OCI-LY3 (cell line): Measurements from ENCODE around the gene POLK.

Experiments used
- H2AFZ ChIP-seq: fragments of 200-600, 300-600 bp; shearing (Covaris generic); 2 replicates; pipeline ENCODE4 v1.6.0; 2014; ENCODE audit warnings: antibody characterized with exemption, low read depth, low read length
- H3K27ac ChIP-seq: fragments of 200-600, 300-600 bp; sonication (generic); 2 replicates; pipeline ENCODE4 v1.5.1; 2014; ENCODE audit warnings: mild to moderate bottlenecking, low read length, moderate library complexity, mixed read lengths
- H3K27me3 ChIP-seq: fragments of 200-600, 300-600 bp; sonication (generic); 2 replicates; pipeline ENCODE4 v1.6.1; 2014; ENCODE audit warnings: low read depth, low read length, mixed read lengths
- H3K36me3 ChIP-seq: fragments of 200-600, 300-600 bp; sonication (generic); replicated peaks from 2 replicates; pipeline ENCODE3; 2014; ENCODE audit warnings: low read depth, low read length, mixed read lengths
- H3K4me1 ChIP-seq: fragments of 300-600, 200-600 bp; sonication (generic); 2 replicates; pipeline ENCODE4 v1.6.1; 2014; ENCODE audit warnings: low read length, mixed read lengths
- H3K4me2 ChIP-seq: fragments of 200-600, 300-600 bp; sonication (generic); 2 replicates; pipeline ENCODE4 v1.6.1; 2014; ENCODE audit warnings: low read length, mixed read lengths
- H3K4me3 ChIP-seq: fragments of 300-600, 200-600 bp; sonication (generic); 2 replicates; pipeline ENCODE4 v1.5.1; 2014; ENCODE audit warnings: antibody characterized with exemption, mild to moderate bottlenecking, low read length, moderate library complexity
- H3K79me2 ChIP-seq: fragments of 300-600, 200-600 bp; shearing (Covaris generic); 2 replicates; pipeline ENCODE4 v1.6.1; 2014; ENCODE audit warnings: mild to moderate bottlenecking, low read length, mixed read lengths
- H3K9ac ChIP-seq: fragments of 300-600, 200-600 bp; shearing (Covaris generic); 2 replicates; pipeline ENCODE4 v1.6.0; 2014; ENCODE audit warnings: mild to moderate bottlenecking, low read length, moderate library complexity
- H3K9me3 ChIP-seq: fragments of 200-600, 300-600 bp; shearing (Covaris generic); 2 replicates; pipeline ENCODE4 v1.6.1; 2014; ENCODE audit warnings: low read length, mixed read lengths; ENCODE audit not compliant: insufficient read depth
- H4K20me1 ChIP-seq: fragments of 200-600, 300-600 bp; sonication (generic); 2 replicates; pipeline ENCODE4 v1.6.1; 2016; ENCODE audit warnings: low read length, mixed read lengths; ENCODE audit not compliant: insufficient read depth
- CTCF ChIP-seq: fragments of 200-600, 300-600 bp; sonication (generic); IDR thresholded peaks from 2 replicates; pipeline ENCODE4 v1.5.1; 2014; ENCODE audit warnings: antibody characterized with exemption, low read length, low read depth
- EZH2phosphoT487 ChIP-seq: fragments of 200-600 bp; shearing (Covaris generic); IDR thresholded peaks from 2 replicates; pipeline ENCODE4 v1.6.1; 2018; ENCODE audit warnings: antibody characterized with exemption, mixed run types, low read depth

The POLK gene

GRCh38 chr5:75617736-75618352 is 106.2 kb downstream of the POLK start:
- Histone ChIP-seq H3K36me3 (no peaks in the 10 kb centered on the region), H2AFZ (no peak overlapping the region), H3K4me3 (no peak overlapping the region), H4K20me1 (no peaks in the 10 kb centered on the region), H3K4me2 (no peak overlapping the region), H3K9me3 (no peaks in the 10 kb centered on the region), H3K27me3 (no peaks in the 10 kb centered on the region), H3K79me2 (no peaks in the 10 kb centered on the region), H3K9ac (no peak overlapping the region), H3K4me1 (peaks cover 31% of the 10 kb centered on the region), H3K27ac (no peak overlapping the region)
- TF ChIP-seq CTCF (no peak), EZH2phosphoT487 (no peak)

- Histone ChIP-seq H2AFZ (no peak overlapping the region), H3K9ac (no peak overlapping the region), H3K27ac (no peak overlapping the region), H3K27me3 (no peaks in the 10 kb centered on the region), H3K4me3 (no peak overlapping the region), H3K9me3 (no peaks in the 10 kb centered on the region), H3K4me1 (peaks cover 23% of the 10 kb centered on the region), H3K4me2 (peak overlapping the region; percentile 39), H3K79me2 (no peaks in the 10 kb centered on the region), H4K20me1 (no peaks in the 10 kb centered on the region), H3K36me3 (no peaks in the 10 kb centered on the region)
- no peak for TF ChIP-seq CTCF
- TF ChIP-seq EZH2phosphoT487: no peak
Observed at GRCh38 chr5:75620184-75620959, 108.7 kb downstream of the POLK start.

DNA sequence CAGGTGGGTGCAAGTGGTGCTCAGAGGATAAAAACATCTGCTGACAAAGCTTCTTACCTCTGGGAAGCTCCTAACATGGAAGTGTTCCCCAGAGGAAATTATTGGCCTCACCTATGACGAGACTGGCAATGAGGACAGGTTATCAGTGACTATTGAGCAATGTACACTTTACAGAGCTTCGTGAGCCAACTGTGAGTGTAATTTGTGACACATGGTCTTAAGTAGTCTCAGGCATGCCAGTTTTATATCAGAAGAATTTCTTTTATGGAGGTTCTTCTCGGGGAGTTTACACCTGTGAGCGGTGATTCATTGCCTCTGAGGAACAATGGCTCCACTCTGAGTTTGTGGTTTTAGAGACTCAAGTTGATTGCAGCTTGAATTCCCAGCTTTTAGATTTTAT is 110.9 kb downstream of the POLK start:
- Histone ChIP-seq H2AFZ (no peak overlapping the region), H3K27ac (no peak overlapping the region), H3K79me2 (no peaks in the 10 kb centered on the region), H3K4me2 (no peak overlapping the region), H3K36me3 (no peaks in the 10 kb centered on the region), H3K9ac (no peak overlapping the region), H3K9me3 (no peaks in the 10 kb centered on the region), H3K4me1 (peaks cover 19% of the 10 kb centered on the region), H3K4me3 (no peak overlapping the region), H4K20me1 (no peaks in the 10 kb centered on the region), H3K27me3 (no peaks in the 10 kb centered on the region)
- TF ChIP-seq EZH2phosphoT487: no peak
- TF ChIP-seq CTCF: no peak

- H3K27me3 ChIP-seq: no peaks in the 10 kb centered on the region
- H3K36me3 ChIP-seq: no peaks in the 10 kb centered on the region
- TF ChIP-seq CTCF: no peak
- H3K27ac ChIP-seq: no peak overlapping the region
- H3K9me3 ChIP-seq: no peaks in the 10 kb centered on the region
- no peak overlapping the region for H3K9ac ChIP-seq
- H3K4me2 ChIP-seq: no peak overlapping the region
- no peaks in the 10 kb centered on the region for H3K79me2 ChIP-seq
- H3K4me3 ChIP-seq: no peak overlapping the region
- H4K20me1 ChIP-seq: no peaks in the 10 kb centered on the region
- peaks cover 19% of the 10 kb centered on the region for H3K4me1 ChIP-seq
- no peak overlapping the region for H2AFZ ChIP-seq
Observed at GRCh38 chr5:75623846-75624245, 112.2 kb downstream of the POLK start.
